ENCODE results near the gene OLFML2A. TPM values are rescaled to one million over a fixed set of nuclear protein-coding genes. Genes with fewer than 3 reads are reported as not detected.
A peak's percentile ranks its signal among the peaks of the same experiment; 100 is the strongest.

The OLFML2A gene
- total RNA-seq, 1 experiment from 2014 or later, result 0.99 TPM

DNA sequence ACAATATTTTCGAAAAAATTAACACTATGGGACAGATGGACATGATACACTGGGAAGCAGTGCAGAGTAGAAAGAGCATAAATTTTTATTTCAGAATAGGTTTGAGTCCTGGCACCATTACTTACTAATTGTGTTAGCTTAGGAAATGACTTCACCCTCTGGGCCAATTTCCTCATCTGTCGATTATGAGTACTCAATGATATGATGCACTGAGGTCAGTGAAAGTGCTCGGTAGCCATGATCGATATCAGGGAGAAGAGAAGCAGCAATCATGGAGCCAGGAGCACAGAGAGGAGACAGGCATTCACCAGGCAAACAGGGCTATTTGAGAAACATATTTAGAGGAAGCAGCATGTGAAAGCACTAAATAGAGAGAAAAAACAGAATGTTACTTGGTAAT is 35.3 kb upstream of the OLFML2A start:
- BruUV-seq (replicated peaks), result no TSS peak
- intact Hi-C loops (cut with micrococcal nuclease; ENCODE audit: unreplicated experiment), result no loop called here
- TF ChIP-seq, protein P1, sequence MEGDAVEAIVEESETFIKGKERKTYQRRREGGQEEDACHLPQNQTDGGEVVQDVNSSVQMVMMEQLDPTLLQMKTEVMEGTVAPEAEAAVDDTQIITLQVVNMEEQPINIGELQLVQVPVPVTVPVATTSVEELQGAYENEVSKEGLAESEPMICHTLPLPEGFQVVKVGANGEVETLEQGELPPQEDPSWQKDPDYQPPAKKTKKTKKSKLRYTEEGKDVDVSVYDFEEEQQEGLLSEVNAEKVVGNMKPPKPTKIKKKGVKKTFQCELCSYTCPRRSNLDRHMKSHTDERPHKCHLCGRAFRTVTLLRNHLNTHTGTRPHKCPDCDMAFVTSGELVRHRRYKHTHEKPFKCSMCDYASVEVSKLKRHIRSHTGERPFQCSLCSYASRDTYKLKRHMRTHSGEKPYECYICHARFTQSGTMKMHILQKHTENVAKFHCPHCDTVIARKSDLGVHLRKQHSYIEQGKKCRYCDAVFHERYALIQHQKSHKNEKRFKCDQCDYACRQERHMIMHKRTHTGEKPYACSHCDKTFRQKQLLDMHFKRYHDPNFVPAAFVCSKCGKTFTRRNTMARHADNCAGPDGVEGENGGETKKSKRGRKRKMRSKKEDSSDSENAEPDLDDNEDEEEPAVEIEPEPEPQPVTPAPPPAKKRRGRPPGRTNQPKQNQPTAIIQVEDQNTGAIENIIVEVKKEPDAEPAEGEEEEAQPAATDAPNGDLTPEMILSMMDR (IDR thresholded peaks at IDR 0.05; ENCODE audit: unreplicated experiment), result no peak
- Mint-ChIP-seq H3K27me3 (ENCODE audit: unreplicated experiment) (no peaks in the 10 kb centered on the region), H3K27ac (ENCODE audit: unreplicated experiment) (peak overlapping the region; percentile 48), H3K4me3 (ENCODE audit: low read depth, unreplicated experiment) (no peak overlapping the region), H3K4me1 (ENCODE audit: low read depth, unreplicated experiment) (peaks cover 30% of the 10 kb centered on the region), H3K9me3 (ENCODE audit: low read depth, unreplicated experiment) (no peaks in the 10 kb centered on the region), H3K36me3 (ENCODE audit: insufficient read depth, unreplicated experiment) (no peaks in the 10 kb centered on the region)
- CTCF ChIA-PET, result no interaction called here
- no peak for DNase-seq

DNA sequence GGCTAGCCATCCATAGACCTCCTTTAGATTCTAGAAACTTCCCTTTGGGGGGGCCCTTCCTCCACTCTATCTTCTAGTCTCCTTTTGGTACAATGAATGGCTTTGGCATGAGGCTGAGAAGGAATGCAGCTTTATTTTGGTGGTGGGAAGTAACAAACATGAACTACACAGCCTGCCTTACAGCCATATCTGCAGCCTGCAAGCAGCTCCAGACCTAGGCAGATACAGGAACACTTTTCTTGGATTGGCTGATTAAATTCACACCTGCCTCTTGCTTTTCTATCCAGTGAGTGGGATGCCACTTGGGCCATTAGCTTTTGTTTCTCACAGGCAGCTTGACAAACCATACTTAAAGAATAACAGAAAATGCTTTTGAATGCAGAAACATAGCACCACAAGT is 34.0 kb upstream of the OLFML2A start:
- CTCF ChIA-PET, result interaction anchor here (0.8 to 1.9 kb wide), 3 partner anchors 9 to 23 kb away, joined by 3 to 8 read pairs (median 5); no protein-coding TSS in a partner anchor
- no peaks in the 10 kb centered on the region for H3K27me3 Mint-ChIP-seq (ENCODE audit: unreplicated experiment)
- no peak overlapping the region for H3K27ac Mint-ChIP-seq (ENCODE audit: unreplicated experiment)
- intact Hi-C loops (cut with micrococcal nuclease; ENCODE audit: unreplicated experiment), result no loop called here
- DNase-seq, result no peak
- TF ChIP-seq, protein P1 (IDR thresholded peaks at IDR 0.05; ENCODE audit: unreplicated experiment), result no peak
- BruUV-seq (replicated peaks), result no TSS peak
- H3K9me3 Mint-ChIP-seq (ENCODE audit: low read depth, unreplicated experiment), result no peaks in the 10 kb centered on the region
- no peak overlapping the region for H3K4me3 Mint-ChIP-seq (ENCODE audit: low read depth, unreplicated experiment)
- H3K36me3 Mint-ChIP-seq (ENCODE audit: insufficient read depth, unreplicated experiment), result no peaks in the 10 kb centered on the region
- H3K4me1 Mint-ChIP-seq (ENCODE audit: low read depth, unreplicated experiment), result peaks cover 30% of the 10 kb centered on the region

DNA sequence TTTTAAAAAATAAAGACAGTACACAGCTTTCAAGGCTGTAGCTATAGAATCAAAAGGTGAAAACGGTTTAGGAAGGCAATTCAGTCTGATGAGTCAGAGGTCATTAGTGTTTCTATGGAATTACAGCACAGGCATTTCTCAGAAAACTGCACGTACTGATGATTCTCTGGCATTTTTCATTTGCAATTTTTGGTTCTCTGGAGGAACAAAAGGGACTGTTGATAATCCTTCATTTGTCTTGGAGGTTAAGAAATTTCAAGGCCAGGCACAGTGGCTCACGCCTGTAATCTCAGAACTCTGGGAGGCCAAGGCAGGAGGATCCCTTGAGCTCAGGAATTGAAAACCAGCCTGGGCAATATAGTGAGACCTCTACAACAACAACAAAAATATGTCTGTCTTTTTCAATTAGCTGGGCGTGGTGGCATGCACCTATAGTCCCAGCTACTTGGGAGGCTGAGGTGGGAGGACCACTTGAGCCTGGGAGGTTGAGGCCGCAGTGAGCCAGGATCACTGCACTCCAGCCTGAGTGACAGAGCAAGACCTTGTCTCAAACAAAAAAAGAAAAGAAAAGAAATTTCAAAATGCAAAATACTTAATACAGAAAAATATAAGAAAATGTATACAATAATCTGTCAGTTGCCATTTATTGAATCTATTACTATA is 33.1 kb upstream of the OLFML2A start:
- Mint-ChIP-seq H3K4me3 (ENCODE audit: low read depth, unreplicated experiment) (no peak overlapping the region), H3K4me1 (ENCODE audit: low read depth, unreplicated experiment) (peaks cover 30% of the 10 kb centered on the region), H3K27me3 (ENCODE audit: unreplicated experiment) (no peaks in the 10 kb centered on the region), H3K27ac (ENCODE audit: unreplicated experiment) (no peak overlapping the region), H3K36me3 (ENCODE audit: insufficient read depth, unreplicated experiment) (no peaks in the 10 kb centered on the region), H3K9me3 (ENCODE audit: low read depth, unreplicated experiment) (no peaks in the 10 kb centered on the region)
- no peak for DNase-seq
- intact Hi-C loops (cut with micrococcal nuclease; ENCODE audit: unreplicated experiment), result no loop called here
- TF ChIP-seq, protein P1 (IDR thresholded peaks at IDR 0.05; ENCODE audit: unreplicated experiment), result no peak
- CTCF ChIA-PET, result interaction anchor here (0.8 to 1.9 kb wide), 3 partner anchors 8 to 22 kb away, joined by 3 to 8 read pairs (median 5); no protein-coding TSS in a partner anchor
- BruUV-seq (replicated peaks), result no TSS peak

DNA sequence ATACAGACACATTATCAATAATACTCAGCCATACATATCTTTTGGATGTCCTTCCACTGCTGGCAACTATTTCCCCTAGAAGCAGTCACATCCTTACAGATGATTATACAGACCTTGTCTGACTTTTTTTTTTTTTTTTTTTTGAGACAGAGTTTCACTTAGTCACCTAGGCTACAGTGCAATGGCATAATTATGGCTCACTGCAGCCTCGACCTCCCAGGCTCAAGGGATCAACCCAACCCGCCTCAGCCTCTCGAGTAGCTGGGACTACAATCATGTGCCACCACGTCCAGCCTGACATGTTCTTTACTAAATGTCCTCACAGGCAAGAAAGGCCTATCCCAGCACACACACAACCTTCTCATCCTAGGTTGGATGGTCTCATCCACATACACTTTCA is 29.9 kb upstream of the OLFML2A start:
- DNase-seq, result no peak
- intact Hi-C loops (cut with micrococcal nuclease; ENCODE audit: unreplicated experiment), result no loop called here
- Mint-ChIP-seq H3K27ac (ENCODE audit: unreplicated experiment) (no peak overlapping the region), H3K4me3 (ENCODE audit: low read depth, unreplicated experiment) (no peak overlapping the region), H3K27me3 (ENCODE audit: unreplicated experiment) (no peaks in the 10 kb centered on the region), H3K36me3 (ENCODE audit: insufficient read depth, unreplicated experiment) (no peaks in the 10 kb centered on the region), H3K9me3 (ENCODE audit: low read depth, unreplicated experiment) (no peaks in the 10 kb centered on the region), H3K4me1 (ENCODE audit: low read depth, unreplicated experiment) (peaks cover 23% of the 10 kb centered on the region)
- TF ChIP-seq, protein P1 (IDR thresholded peaks at IDR 0.05; ENCODE audit: unreplicated experiment), result no peak
- no TSS peak for BruUV-seq (replicated peaks)
- CTCF ChIA-PET, result no interaction called here

All from Calu3 (cell line).